Caco-2 (cell line): ENCODE results near the gene ZDHHC3. TPM values are rescaled to one million over a fixed set of nuclear protein-coding genes. Genes with fewer than 3 reads are reported as not detected.

Experiments used
- BruUV-seq: library from RNA; stranded (reverse); fragments of 400-500 nt; replicated peaks from 2 replicates; lab custom pipeline; 2021; lab: Mats Ljungman, UMichigan
- CTCF ChIA-PET: fragments of 300-600 bp; sonication (Branson Sonifier 250); formaldehyde crosslinking; loops from one replicate; lab custom pipeline; 2022; ENCODE audit warnings: antibody characterized with exemption; lab: Charles Lee
- POLR2A ChIA-PET: fragments of 300-600 bp; sonication (Branson Sonifier 250); formaldehyde crosslinking; loops from one replicate; lab custom pipeline; 2022; ENCODE audit warnings: antibody characterized with exemption; lab: Charles Lee
- DNase-seq, 2 experiments: peaks; one replicate each; pipeline versions ENCODE4 v3.0.0 to v3.0.0-alpha.2; 2020 to 2022
- H3K27me3 ChIP-seq: replicated peaks from 2 replicates; pipeline ENCODE4 v1.6.0; 2011; ENCODE audit warnings: low read length; ENCODE audit not compliant: control insufficient read depth, insufficient read depth
- H3K36me3 ChIP-seq: 2 replicates; pipeline ENCODE4 v1.5.1; 2011; ENCODE audit warnings: low read length; ENCODE audit not compliant: control insufficient read depth, insufficient read depth
- H3K4me1 ChIP-seq: fragments of 250-450 bp; sonication (Bioruptor Pico); 2 replicates; pipeline ENCODE4 v1.5.1; 2020; ENCODE audit warnings: mild to moderate bottlenecking
- H3K4me3 ChIP-seq: 2 replicates; pipeline ENCODE4 v1.5.1; 2011; ENCODE audit warnings: low read depth, mild to moderate bottlenecking, control low read depth, low read length
- H3K9me3 ChIP-seq: fragments of 250-450 bp; sonication (Bioruptor Pico); 2 replicates; pipeline ENCODE4 v1.5.1; 2020; ENCODE audit warnings: mild to moderate bottlenecking, moderate library complexity
- H3K27ac Mint-ChIP-seq: one replicate; pipeline ENCODE4 v1.8.0; 2022; ENCODE audit warnings: mixed read lengths; ENCODE audit not compliant: unreplicated experiment
- H3K27me3 Mint-ChIP-seq: one replicate; pipeline ENCODE4 v1.8.0; 2022; ENCODE audit warnings: mixed read lengths; ENCODE audit not compliant: insufficient read depth, unreplicated experiment
- H3K36me3 Mint-ChIP-seq: one replicate; pipeline ENCODE4 v1.8.0; 2022; ENCODE audit warnings: mild to moderate bottlenecking, mixed read lengths; ENCODE audit not compliant: insufficient read depth, unreplicated experiment
- H3K4me1 Mint-ChIP-seq: one replicate; pipeline ENCODE4 v1.8.0; 2022; ENCODE audit warnings: low read depth, mixed read lengths; ENCODE audit not compliant: unreplicated experiment
- H3K4me3 Mint-ChIP-seq: one replicate; pipeline ENCODE4 v1.8.0; 2022; ENCODE audit warnings: mild to moderate bottlenecking, moderate library complexity, mixed read lengths; ENCODE audit not compliant: unreplicated experiment
- H3K9me3 Mint-ChIP-seq: one replicate; pipeline ENCODE4 v1.8.0; 2022; ENCODE audit warnings: mixed read lengths; ENCODE audit not compliant: unreplicated experiment
- CTCF ChIP-seq, 2 experiments: fragments of 200-600 bp in 1 of 2; IDR thresholded peaks; 1 replicate in 1 of 2; 2 replicates in 1 of 2; pipeline versions ENCODE4 v1.5.1 to v1.8.0; 2011 to 2022; ENCODE audit warnings: antibody characterized with exemption in 1 of 2, control low read depth in 1 of 2, inconsistent platforms in 1 of 2, low read depth in 1 of 2, low read length in 1 of 2, mild to moderate bottlenecking in 1 of 2, moderate library complexity in 1 of 2; ENCODE audit not compliant: insufficient read depth in 1 of 2, severe bottlenecking in 1 of 2, unreplicated experiment in 1 of 2
- intact Hi-C: fragments of 100-400 bp; cut with micrococcal nuclease; formaldehyde crosslinking; loops from one replicate; pipeline ENCODE4 v1.10.0; 2022; ENCODE audit not compliant: unreplicated experiment
- total RNA-seq: library from RNA; stranded (reverse); gene quantifications from 2 replicates; pipeline ENCODE4 v1.2.3, GENCODE V29; 2022

Gene ZDHHC3
- total RNA-seq, 1 experiment from 2014 or later: 71.3 TPM

DNA sequence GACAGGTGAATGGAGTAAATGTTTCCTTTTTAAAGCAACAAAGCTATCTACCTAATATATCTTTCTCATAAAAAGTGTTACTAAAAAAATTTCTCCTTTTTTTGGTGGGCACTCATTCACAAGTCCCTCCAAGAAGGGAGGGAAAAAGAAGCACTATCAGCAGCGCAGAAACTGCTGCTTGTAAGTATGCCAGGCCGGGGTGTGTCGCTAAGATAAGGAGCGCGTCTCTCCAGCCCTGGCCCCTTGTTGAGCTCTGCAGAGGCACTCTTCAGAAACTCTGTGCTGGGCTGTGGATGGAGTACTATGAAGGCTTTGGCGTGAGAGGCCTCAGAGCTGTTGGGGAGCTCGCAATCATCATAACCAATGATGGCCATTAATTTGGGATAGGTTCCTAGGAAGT lies 49.1 kb downstream of the ZDHHC3 start:
- Histone ChIP-seq H3K4me1 (no peaks in the 10 kb centered on the region), H3K27me3 (no peaks in the 10 kb centered on the region), H3K36me3 (no peaks in the 10 kb centered on the region; the same call in none of the 2 replicates), H3K4me3 (no peak overlapping the region), H3K9me3 (no peaks in the 10 kb centered on the region)
- Mint-ChIP-seq H3K4me1 (no peaks in the 10 kb centered on the region), H3K36me3 (peaks cover 24% of the 10 kb centered on the region), H3K9me3 (no peaks in the 10 kb centered on the region), H3K27me3 (no peaks in the 10 kb centered on the region), H3K4me3 (no peak overlapping the region), H3K27ac (no peak overlapping the region)
- no peak for DNase-seq
- BruUV-seq: no TSS peak
- ChIA-PET POLR2A (no interaction called here), CTCF (interaction anchor here (0.5 kb wide), 1 partner anchor 41 kb away, joined by 4 read pairs; no protein-coding TSS in a partner anchor)
- no peak for TF ChIP-seq CTCF (IDR thresholded peaks at IDR 0.05; ENCODE audit: insufficient read depth in 1 of 2, low read depth in 1 of 2, low read length in 1 of 2, severe bottlenecking in 1 of 2, unreplicated experiment in 1 of 2)
- intact Hi-C loops: no loop called here

DNA sequence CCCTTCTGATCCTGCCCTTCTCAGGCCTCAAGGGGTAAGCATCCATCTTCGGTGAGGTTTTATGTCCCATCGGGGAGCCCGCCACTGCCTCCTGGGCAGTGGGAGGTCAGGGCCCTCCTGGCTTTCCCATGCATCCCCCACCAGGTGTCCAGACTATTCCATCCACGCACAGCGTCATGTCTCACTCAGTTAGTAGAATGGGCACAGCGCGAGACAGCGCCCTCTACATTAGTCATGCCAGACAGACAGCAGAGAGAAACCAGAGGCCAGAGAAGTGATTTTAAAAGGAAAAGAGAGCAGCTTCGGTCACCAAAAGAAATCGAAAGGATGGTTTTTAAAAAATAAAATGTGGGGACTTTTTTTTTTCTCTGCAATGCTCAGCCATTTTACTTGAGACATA lies 49.8 kb downstream of the ZDHHC3 start:
- Histone ChIP-seq H3K4me3 (no peak overlapping the region), H3K27me3 (no peaks in the 10 kb centered on the region), H3K4me1 (no peaks in the 10 kb centered on the region), H3K36me3 (no peaks in the 10 kb centered on the region; the same call in none of the 2 replicates), H3K9me3 (no peaks in the 10 kb centered on the region)
- no peak for DNase-seq
- no peaks in the 10 kb centered on the region for H3K4me1 Mint-ChIP-seq
- H3K36me3 Mint-ChIP-seq: peaks cover 24% of the 10 kb centered on the region
- H3K9me3 Mint-ChIP-seq: no peaks in the 10 kb centered on the region
- H3K4me3 Mint-ChIP-seq: no peak overlapping the region
- ChIA-PET CTCF (no interaction called here), POLR2A (no interaction called here)
- no TSS peak for BruUV-seq
- no peak overlapping the region for H3K27ac Mint-ChIP-seq
- no peaks in the 10 kb centered on the region for H3K27me3 Mint-ChIP-seq
- no peak for TF ChIP-seq CTCF (IDR thresholded peaks at IDR 0.05; ENCODE audit: insufficient read depth in 1 of 2, low read depth in 1 of 2, low read length in 1 of 2, severe bottlenecking in 1 of 2, unreplicated experiment in 1 of 2)
- intact Hi-C loops: no loop called here

DNA sequence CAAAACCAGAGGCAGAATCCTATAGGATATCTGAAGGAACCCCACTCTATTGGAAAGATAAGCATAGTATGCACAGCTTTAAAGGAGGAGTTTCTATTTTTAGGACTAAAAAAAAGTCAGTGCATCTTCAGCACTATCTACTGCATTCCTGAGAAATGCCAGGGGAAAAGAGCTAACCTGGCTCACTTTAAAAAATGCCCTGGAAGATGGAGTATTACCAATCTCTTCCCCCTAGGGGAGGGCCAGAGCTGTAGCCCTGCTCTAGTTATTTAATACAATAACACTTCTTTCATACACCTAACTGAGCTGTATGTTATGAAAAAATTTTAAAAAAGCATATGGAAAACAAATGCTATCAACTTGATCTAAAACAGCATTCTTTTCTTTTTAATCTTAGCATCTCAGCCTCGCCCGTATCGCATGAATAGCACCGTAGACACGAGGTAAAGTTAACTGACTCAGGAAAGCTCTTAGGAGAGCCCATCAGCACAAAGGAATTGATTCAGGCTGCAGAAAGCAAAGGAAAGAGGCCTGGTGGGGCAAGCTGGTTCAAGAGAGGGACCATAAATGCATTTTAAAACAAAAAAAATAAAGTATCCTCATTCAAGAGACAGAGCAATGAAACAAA lies 51.4 kb downstream of the ZDHHC3 start:
- Histone ChIP-seq H3K9me3 (no peaks in the 10 kb centered on the region), H3K36me3 (no peaks in the 10 kb centered on the region; the same call in none of the 2 replicates), H3K4me1 (no peaks in the 10 kb centered on the region), H3K27me3 (no peaks in the 10 kb centered on the region), H3K4me3 (no peak overlapping the region)
- POLR2A ChIA-PET: no interaction called here
- H3K9me3 Mint-ChIP-seq: no peaks in the 10 kb centered on the region
- CTCF ChIA-PET: no interaction called here
- BruUV-seq: no TSS peak
- no peaks in the 10 kb centered on the region for H3K4me1 Mint-ChIP-seq
- H3K36me3 Mint-ChIP-seq: peaks cover 14% of the 10 kb centered on the region
- no peaks in the 10 kb centered on the region for H3K27me3 Mint-ChIP-seq
- no peak overlapping the region for H3K27ac Mint-ChIP-seq
- no peak overlapping the region for H3K4me3 Mint-ChIP-seq
- DNase-seq: no peak
- no peak for TF ChIP-seq CTCF (IDR thresholded peaks at IDR 0.05; ENCODE audit: insufficient read depth in 1 of 2, low read depth in 1 of 2, low read length in 1 of 2, severe bottlenecking in 1 of 2, unreplicated experiment in 1 of 2)
- intact Hi-C loops: no loop called here
